GM23338 (cell line): ENCODE measurements around the gene GMEB2. TPM values are rescaled to one million over a fixed set of nuclear protein-coding genes. Genes with fewer than 3 reads are reported as not detected.

Experiments used
- ATAC-seq: fragments of 200-7000 bp; cut with Tn5 transposase; 3 replicates; pipeline ENCODE4 v1.9.1; 2020
- DNase-seq: peaks from one replicate; pipeline ENCODE4 v3.0.0-alpha.2; 2015; ENCODE audit warnings: low spot score
- H2AFZ ChIP-seq: fragments of 200-600 bp; sonication (generic); 2 replicates; pipeline ENCODE4 v1.8.0; 2016; ENCODE audit warnings: antibody characterized with exemption, mild to moderate bottlenecking, moderate library complexity
- H3F3A ChIP-seq: fragments of 200-600 bp; sonication (generic); replicated peaks from 2 replicates; pipeline ENCODE4 v1.8.0; 2017; ENCODE audit warnings: antibody characterized with exemption, mixed run types, low read depth
- H3K27ac ChIP-seq: fragments of 200-600 bp; sonication (generic); 2 replicates; pipeline ENCODE4 v1.6.1; 2016; ENCODE audit warnings: low read depth
- H3K27me3 ChIP-seq: fragments of 200-600 bp; sonication (generic); 2 replicates; pipeline ENCODE4 v1.8.0; 2016; ENCODE audit warnings: mild to moderate bottlenecking, mixed run types, moderate library complexity; ENCODE audit not compliant: insufficient read depth
- H3K36me3 ChIP-seq: fragments of 200-600 bp; sonication (generic); 2 replicates; pipeline ENCODE4 v1.8.0; 2016; ENCODE audit warnings: mild to moderate bottlenecking; ENCODE audit not compliant: insufficient read depth
- H3K4me1 ChIP-seq: fragments of 200-600 bp; sonication (generic); 2 replicates; pipeline ENCODE4 v1.8.0; 2016; ENCODE audit warnings: mild to moderate bottlenecking, moderate library complexity; ENCODE audit not compliant: insufficient read depth
- H3K4me2 ChIP-seq: fragments of 200-600 bp; sonication (generic); 2 replicates; pipeline ENCODE4 v1.7.1; 2017; ENCODE audit warnings: mixed run types
- H3K4me3 ChIP-seq: fragments of 200-600 bp; sonication (generic); 2 replicates; pipeline ENCODE4 v1.6.1; 2016; ENCODE audit warnings: mixed run types
- H3K79me2 ChIP-seq: fragments of 200-600 bp; sonication (generic); replicated peaks from 2 replicates; pipeline ENCODE4 v1.8.0; 2017; ENCODE audit warnings: mild to moderate bottlenecking; ENCODE audit not compliant: insufficient read depth
- H3K9me2 ChIP-seq: fragments of 200-600 bp; sonication (generic); 2 replicates; pipeline ENCODE4 v1.8.0; 2017; ENCODE audit not compliant: insufficient read depth
- H4K20me1 ChIP-seq: fragments of 200-600 bp; sonication (generic); replicated peaks from 2 replicates; pipeline ENCODE4 v1.8.0; 2017; ENCODE audit warnings: mild to moderate bottlenecking; ENCODE audit not compliant: insufficient read depth
- H3K27ac Mint-ChIP-seq: 2 replicates; pipeline ENCODE4 v1.8.0; 2020; ENCODE audit warnings: inconsistent platforms, mild to moderate bottlenecking, moderate library complexity, mixed read lengths
- H3K27me3 Mint-ChIP-seq: 3 replicates; pipeline ENCODE4 v1.8.0; 2022; ENCODE audit warnings: low read depth, mild to moderate bottlenecking, moderate library complexity, mixed read lengths, inconsistent platforms; ENCODE audit not compliant: insufficient read depth, poor library complexity
- H3K36me3 Mint-ChIP-seq: 3 replicates; pipeline ENCODE4 v1.8.0; 2021; ENCODE audit warnings: low read depth, mild to moderate bottlenecking, inconsistent platforms, moderate library complexity, mixed read lengths
- H3K4me1 Mint-ChIP-seq: 3 replicates; pipeline ENCODE4 v1.8.0; 2020; ENCODE audit warnings: mild to moderate bottlenecking, inconsistent platforms, mixed read lengths
- H3K4me3 Mint-ChIP-seq: 3 replicates; pipeline ENCODE4 v1.8.0; 2021; ENCODE audit warnings: moderate library complexity, mild to moderate bottlenecking, inconsistent platforms, mixed read lengths
- H3K9me3 Mint-ChIP-seq: 3 replicates; pipeline ENCODE4 v1.8.0; 2020; ENCODE audit warnings: moderate library complexity, mild to moderate bottlenecking, inconsistent platforms, mixed read lengths
- CREB1 ChIP-seq: fragments of 250-450 bp; sonication (Bioruptor Pico); IDR thresholded peaks from 2 replicates; pipeline ENCODE4 v1.5.0; 2020; ENCODE audit warnings: low read depth, mild to moderate bottlenecking, moderate library complexity
- EZH2 ChIP-seq: fragments of 200-600 bp; sonication (generic); IDR thresholded peaks from one replicate; pipeline ENCODE4 v1.8.0; 2017; ENCODE audit warnings: antibody characterized with exemption, mild to moderate bottlenecking, low read depth; ENCODE audit not compliant: unreplicated experiment
- EZH2phosphoT487 ChIP-seq: fragments of 200-600 bp; sonication (generic); IDR thresholded peaks from one replicate; pipeline ENCODE4 v1.8.1; 2018; ENCODE audit warnings: antibody characterized with exemption; ENCODE audit not compliant: unreplicated experiment
- JUNB ChIP-seq: IDR thresholded peaks from one replicate; pipeline ENCODE4 v1.6.1; 2016; ENCODE audit warnings: antibody characterized with exemption; ENCODE audit not compliant: unreplicated experiment
- NANOG ChIP-seq: IDR thresholded peaks from 2 replicates; pipeline ENCODE4 v1.6.1; 2016; ENCODE audit warnings: antibody characterized with exemption, borderline replicate concordance
- POLR2AphosphoS5 ChIP-seq: IDR thresholded peaks from 2 replicates; pipeline ENCODE4 v1.6.1; 2016; ENCODE audit warnings: antibody characterized with exemption, low read depth
- REST ChIP-seq: IDR thresholded peaks from one replicate; pipeline ENCODE4 v1.6.1; 2018; ENCODE audit warnings: antibody characterized with exemption; ENCODE audit not compliant: unreplicated experiment
- STAT1 ChIP-seq: IDR thresholded peaks from one replicate; pipeline ENCODE4 v1.6.1; 2016; ENCODE audit warnings: antibody characterized with exemption; ENCODE audit not compliant: unreplicated experiment
- ZNF114 ChIP-seq: fragments of 250-450 bp; sonication (Bioruptor Pico); IDR thresholded peaks from 2 replicates; pipeline ENCODE4 v1.5.0; 2020; ENCODE audit warnings: mild to moderate bottlenecking, moderate library complexity
- ZNF331 ChIP-seq: fragments of 250-450 bp; sonication (Bioruptor Pico); IDR thresholded peaks from 2 replicates; pipeline ENCODE4 v1.5.0; 2020; ENCODE audit warnings: low read depth, mild to moderate bottlenecking, moderate library complexity
- polyA plus RNA-seq: library from polyadenylated mRNA; unstranded; fragments of >200 nt; fragmentation: Nextera tagmentation; extraction: Ambion mirVana; gene quantifications from 2 replicates; pipeline ENCODE4 v1.2.1, GENCODE V29; 2016
- total RNA-seq: library from RNA; depleted of rRNA; stranded (reverse); fragments of >200 nt; shearing (Covaris generic); gene quantifications from 2 replicates; pipeline ENCODE4 v1.2.3, GENCODE V29; 2014
- TF ChIP-seq, protein P1 (sequence below), 2 experiments: fragments of 200-600 bp in 1 of 2; sonication (generic) in 1 of 2; conservative IDR thresholded peaks; 2 replicates each; pipeline versions ENCODE4 v1.5.1 to v1.6.1; 2016 to 2017; ENCODE audit warnings: antibody characterized with exemption in 2 of 2, low read depth in 2 of 2, mild to moderate bottlenecking in 2 of 2, moderate library complexity in 1 of 2
- TF ChIP-seq, protein P2 (sequence below): IDR thresholded peaks from 2 replicates; pipeline ENCODE4 v1.6.1; 2016; ENCODE audit warnings: antibody characterized with exemption
- TF ChIP-seq, protein P3 (sequence below): fragments of 250-450 bp; sonication (Bioruptor Pico); IDR thresholded peaks from 2 replicates; pipeline ENCODE4 v1.5.0; 2020; ENCODE audit warnings: mild to moderate bottlenecking, moderate library complexity

The GMEB2 gene
- total and polyA plus RNA-seq, 2 experiments from 2014 or later = 4.4 to 20.6 TPM

- Histone ChIP-seq H3K4me1 (peaks cover 10% of the 10 kb centered on the region; the same call in 1 of the 2 replicates), H3K79me2 (peaks cover 8% of the 10 kb centered on the region), H3K27ac (no peak overlapping the region), H4K20me1 (no peaks in the 10 kb centered on the region; the same call in 1 of the 2 replicates), H3F3A (peaks cover 4% of the 10 kb centered on the region; the same call in 1 of the 2 replicates), H3K36me3 (no peaks in the 10 kb centered on the region), H3K27me3 (no peaks in the 10 kb centered on the region), H3K9me2 (no peaks in the 10 kb centered on the region), H3K4me3 (peak overlapping the region; percentile 99), H2AFZ (no peak overlapping the region), H3K4me2 (peak overlapping the region; percentile 95)
- H3K9me3 Mint-ChIP-seq = no peaks in the 10 kb centered on the region
- peaks cover 27% of the 10 kb centered on the region for H3K36me3 Mint-ChIP-seq
- DNase-seq (no peak), ATAC-seq (peak; percentile 8; the same call in 2 of the 3 replicates)
- H3K4me3 Mint-ChIP-seq = peak overlapping the region; percentile 99
- H3K27me3 Mint-ChIP-seq = peaks cover 9% of the 10 kb centered on the region
- TF ChIP-seq, protein P1, sequence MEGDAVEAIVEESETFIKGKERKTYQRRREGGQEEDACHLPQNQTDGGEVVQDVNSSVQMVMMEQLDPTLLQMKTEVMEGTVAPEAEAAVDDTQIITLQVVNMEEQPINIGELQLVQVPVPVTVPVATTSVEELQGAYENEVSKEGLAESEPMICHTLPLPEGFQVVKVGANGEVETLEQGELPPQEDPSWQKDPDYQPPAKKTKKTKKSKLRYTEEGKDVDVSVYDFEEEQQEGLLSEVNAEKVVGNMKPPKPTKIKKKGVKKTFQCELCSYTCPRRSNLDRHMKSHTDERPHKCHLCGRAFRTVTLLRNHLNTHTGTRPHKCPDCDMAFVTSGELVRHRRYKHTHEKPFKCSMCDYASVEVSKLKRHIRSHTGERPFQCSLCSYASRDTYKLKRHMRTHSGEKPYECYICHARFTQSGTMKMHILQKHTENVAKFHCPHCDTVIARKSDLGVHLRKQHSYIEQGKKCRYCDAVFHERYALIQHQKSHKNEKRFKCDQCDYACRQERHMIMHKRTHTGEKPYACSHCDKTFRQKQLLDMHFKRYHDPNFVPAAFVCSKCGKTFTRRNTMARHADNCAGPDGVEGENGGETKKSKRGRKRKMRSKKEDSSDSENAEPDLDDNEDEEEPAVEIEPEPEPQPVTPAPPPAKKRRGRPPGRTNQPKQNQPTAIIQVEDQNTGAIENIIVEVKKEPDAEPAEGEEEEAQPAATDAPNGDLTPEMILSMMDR (conservative IDR thresholded peaks at IDR 0.05; ENCODE audit: low read depth in 2 of 2) = no peak
- TF ChIP-seq ZNF114 (CRISPR knock-in tag) (no peak), NANOG (no peak), ZNF331 (CRISPR knock-in tag) (no peak), JUNB (no peak), EZH2 (no peak), POLR2AphosphoS5 (no peak), EZH2phosphoT487 (no peak), CREB1 (CRISPR knock-in tag) (no peak), STAT1 (no peak), REST (no peak)
- TF ChIP-seq, protein P2, sequence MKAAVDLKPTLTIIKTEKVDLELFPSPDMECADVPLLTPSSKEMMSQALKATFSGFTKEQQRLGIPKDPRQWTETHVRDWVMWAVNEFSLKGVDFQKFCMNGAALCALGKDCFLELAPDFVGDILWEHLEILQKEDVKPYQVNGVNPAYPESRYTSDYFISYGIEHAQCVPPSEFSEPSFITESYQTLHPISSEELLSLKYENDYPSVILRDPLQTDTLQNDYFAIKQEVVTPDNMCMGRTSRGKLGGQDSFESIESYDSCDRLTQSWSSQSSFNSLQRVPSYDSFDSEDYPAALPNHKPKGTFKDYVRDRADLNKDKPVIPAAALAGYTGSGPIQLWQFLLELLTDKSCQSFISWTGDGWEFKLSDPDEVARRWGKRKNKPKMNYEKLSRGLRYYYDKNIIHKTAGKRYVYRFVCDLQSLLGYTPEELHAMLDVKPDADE = no peak
- TF ChIP-seq, protein P3, sequence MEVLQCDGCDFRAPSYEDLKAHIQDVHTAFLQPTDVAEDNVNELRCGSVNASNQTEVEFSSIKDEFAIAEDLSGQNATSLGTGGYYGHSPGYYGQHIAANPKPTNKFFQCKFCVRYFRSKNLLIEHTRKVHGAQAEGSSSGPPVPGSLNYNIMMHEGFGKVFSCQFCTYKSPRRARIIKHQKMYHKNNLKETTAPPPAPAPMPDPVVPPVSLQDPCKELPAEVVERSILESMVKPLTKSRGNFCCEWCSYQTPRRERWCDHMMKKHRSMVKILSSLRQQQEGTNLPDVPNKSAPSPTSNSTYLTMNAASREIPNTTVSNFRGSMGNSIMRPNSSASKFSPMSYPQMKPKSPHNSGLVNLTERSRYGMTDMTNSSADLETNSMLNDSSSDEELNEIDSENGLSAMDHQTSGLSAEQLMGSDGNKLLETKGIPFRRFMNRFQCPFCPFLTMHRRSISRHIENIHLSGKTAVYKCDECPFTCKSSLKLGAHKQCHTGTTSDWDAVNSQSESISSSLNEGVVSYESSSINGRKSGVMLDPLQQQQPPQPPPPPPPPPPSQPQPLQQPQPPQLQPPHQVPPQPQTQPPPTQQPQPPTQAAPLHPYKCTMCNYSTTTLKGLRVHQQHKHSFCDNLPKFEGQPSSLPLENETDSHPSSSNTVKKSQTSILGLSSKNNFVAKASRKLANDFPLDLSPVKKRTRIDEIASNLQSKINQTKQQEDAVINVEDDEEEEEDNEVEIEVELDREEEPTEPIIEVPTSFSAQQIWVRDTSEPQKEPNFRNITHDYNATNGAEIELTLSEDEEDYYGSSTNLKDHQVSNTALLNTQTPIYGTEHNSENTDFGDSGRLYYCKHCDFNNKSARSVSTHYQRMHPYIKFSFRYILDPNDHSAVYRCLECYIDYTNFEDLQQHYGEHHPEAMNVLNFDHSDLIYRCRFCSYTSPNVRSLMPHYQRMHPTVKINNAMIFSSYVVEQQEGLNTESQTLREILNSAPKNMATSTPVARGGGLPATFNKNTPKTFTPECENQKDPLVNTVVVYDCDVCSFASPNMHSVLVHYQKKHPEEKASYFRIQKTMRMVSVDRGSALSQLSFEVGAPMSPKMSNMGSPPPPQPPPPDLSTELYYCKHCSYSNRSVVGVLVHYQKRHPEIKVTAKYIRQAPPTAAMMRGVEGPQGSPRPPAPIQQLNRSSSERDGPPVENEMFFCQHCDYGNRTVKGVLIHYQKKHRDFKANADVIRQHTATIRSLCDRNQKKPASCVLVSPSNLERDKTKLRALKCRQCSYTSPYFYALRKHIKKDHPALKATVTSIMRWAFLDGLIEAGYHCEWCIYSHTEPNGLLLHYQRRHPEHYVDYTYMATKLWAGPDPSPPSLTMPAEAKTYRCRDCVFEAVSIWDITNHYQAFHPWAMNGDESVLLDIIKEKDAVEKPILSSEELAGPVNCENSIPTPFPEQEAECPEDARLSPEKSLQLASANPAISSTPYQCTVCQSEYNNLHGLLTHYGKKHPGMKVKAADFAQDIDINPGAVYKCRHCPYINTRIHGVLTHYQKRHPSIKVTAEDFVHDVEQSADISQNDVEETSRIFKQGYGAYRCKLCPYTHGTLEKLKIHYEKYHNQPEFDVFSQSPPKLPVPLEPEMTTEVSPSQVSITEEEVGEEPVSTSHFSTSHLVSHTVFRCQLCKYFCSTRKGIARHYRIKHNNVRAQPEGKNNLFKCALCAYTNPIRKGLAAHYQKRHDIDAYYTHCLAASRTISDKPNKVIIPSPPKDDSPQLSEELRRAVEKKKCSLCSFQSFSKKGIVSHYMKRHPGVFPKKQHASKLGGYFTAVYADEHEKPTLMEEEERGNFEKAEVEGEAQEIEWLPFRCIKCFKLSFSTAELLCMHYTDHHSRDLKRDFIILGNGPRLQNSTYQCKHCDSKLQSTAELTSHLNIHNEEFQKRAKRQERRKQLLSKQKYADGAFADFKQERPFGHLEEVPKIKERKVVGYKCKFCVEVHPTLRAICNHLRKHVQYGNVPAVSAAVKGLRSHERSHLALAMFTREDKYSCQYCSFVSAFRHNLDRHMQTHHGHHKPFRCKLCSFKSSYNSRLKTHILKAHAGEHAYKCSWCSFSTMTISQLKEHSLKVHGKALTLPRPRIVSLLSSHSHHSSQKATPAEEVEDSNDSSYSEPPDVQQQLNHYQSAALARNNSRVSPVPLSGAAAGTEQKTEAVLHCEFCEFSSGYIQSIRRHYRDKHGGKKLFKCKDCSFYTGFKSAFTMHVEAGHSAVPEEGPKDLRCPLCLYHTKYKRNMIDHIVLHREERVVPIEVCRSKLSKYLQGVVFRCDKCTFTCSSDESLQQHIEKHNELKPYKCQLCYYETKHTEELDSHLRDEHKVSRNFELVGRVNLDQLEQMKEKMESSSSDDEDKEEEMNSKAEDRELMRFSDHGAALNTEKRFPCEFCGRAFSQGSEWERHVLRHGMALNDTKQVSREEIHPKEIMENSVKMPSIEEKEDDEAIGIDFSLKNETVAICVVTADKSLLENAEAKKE (CRISPR knock-in tag) = no peak
- H3K4me1 Mint-ChIP-seq = peaks cover 25% of the 10 kb centered on the region
- no peak overlapping the region for H3K27ac Mint-ChIP-seq
Observed at GRCh38 chr20:63659370-63659769, 32.5 kb upstream of the GMEB2 start.
